NCI-H1694 treated with DMSO at 0.1 percent for 48 hours (cell line): ENCODE results near the gene PITHD1.
"Not testable (repeated sequence)": the region's sequence is repeated elsewhere in the genome, so short reads cannot be mapped to it uniquely, and the experiment has no call there.

Source experiments
- DNase-seq: peaks from one replicate; lab custom pipeline; 2025; lab: John Stamatoyannopoulos, UW

Gene PITHD1

GRCh38 chr1:23799255-23799569 lies 21.0 kb downstream of the PITHD1 start:
- DNase-seq: no peak

- DNase-seq: no peak
Observed at GRCh38 chr1:23799570-23800399, 21.6 kb downstream of the PITHD1 start.

DNA sequence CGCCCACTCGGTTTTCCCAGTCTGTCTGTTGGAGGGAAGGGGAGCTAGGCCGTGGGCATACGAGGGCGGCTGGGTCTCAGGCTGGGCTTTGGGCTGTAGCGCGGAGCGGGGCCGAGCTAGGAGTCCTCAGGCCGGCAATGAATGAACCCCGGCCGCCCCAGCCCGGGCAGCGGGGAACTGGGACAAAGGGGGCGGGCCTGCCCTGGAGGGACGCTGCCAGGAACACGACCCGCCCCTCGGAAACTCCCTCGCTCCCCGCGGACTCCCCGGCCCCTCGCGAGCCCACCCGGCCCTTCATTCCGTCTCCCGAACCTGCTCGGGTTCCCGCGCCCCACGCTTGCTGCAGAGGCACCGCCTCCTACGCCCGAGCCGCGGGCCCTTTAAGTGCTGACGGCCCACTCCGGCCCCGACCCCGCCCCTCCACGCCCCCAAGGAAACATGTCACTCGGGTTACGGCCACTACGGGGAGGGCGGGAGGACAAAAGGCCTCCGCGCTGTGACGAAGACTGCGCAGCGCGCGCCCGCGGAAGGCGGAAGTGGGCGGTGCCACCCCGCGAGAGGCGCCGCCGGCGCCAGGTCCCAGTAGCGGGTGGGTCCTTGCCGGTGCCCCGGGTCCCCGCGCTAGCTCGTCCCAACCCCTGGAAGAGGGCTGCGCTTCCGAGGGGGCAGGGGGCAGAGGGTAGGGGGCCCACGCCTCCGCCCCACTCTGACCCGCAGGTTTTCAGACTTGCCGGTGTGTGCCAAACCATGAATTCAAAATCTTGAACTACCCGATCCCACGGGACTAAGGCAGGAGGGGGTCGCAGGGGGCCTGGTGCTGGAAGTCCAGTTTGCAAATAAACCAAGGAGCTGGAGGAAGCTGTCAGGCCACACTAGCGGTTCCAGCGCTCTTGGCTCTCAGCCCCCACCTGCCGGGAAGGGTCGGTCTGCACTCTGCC lies 22.5 kb downstream of the PITHD1 start, which contains the start of gene GALE:
Gene GALE, minus strand, starts transcription at position 355 of the 938 bp plus-strand sequence. CDS start 1,747 bp downstream, outside the sequence.
- DNase-seq: peak; percentile 76

DNA sequence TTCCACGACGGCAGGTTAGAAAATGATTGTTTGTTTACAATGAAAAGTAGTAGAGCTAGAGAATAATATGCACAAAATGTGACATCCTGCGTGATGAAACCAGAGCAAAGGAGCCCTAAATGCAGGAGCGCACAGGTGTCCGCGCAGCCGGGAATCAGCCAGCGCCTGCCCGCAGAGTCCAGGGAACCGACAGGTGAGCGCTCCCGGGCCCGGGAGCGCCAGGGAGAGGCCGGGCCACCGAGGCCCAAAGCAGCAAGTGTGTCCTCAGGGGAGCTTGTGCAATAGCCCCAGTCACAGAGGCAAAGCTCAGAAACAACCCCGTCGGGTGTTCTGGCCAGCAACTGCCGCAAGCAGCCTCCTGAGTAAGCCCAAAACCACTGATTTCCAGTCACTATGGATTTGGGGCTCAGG lies 23.1 kb downstream of the PITHD1 start:
- no peak for DNase-seq

DNA sequence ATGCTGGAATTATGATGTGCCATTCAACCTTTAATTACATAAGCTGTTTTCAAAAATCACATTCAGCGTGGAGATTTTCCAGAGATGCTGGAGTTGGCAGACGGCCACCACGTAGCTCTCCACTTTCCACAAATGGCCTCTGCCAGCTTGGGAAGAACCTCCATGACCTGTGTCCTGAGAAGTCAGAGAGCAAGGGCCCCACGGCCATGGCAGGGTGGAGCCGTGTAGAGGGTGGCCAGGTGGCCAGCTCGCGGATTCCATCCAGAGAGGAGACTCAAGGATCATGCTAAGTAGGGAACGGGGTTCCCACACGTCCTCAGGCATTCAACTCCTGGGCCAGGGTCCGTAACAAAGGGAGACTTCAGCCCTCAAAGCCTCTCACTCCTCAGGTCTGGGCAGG lies 23.7 kb downstream of the PITHD1 start:
- DNase-seq: no peak

DNA sequence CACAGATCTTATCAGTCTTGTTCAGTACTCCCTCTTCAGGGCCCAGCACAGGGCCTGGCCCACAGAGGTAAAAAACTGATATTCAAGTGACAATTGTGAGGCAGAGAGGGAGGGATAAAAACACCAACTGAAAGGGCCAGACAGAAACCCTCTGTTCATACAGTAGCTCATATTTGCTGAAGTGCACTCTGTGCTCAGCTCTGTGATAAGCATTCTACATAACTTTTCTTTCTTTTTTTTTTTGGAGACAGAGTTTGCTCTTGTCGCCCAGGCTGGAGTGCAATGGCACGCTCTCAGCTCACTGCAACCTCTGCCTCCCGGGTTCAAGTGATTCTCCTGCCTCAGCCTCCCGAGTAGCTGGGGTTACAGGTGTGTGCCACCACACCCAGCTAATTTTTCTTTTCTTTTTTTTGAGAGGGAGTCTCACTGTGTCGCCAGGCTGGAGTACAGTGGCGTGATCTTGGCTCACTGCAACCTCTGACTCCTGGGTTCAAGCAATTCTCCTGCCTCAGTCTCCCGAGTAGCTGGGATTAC lies 24.7 kb downstream of the PITHD1 start:
- not testable (repeated sequence) for DNase-seq

DNA sequence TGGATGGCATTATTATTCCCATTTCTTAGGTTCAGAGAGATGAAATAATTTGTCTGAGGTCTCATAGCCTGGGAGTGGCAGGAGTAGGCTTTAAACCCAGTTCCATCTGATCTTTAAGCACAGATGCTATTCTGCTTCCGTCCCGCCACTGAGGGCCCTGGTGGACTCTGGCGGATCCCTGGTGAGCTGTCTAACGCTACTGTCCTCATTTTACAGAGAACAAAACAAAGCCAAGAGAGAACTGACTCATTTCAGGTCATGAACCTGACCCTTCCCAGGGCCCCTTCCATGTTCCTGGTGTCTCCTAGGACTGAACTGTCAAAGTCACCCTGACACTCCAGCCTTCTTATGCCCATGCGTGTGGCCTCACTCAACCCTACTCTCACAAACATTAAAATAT lies 25.5 kb downstream of the PITHD1 start:
- DNase-seq: no peak

DNA sequence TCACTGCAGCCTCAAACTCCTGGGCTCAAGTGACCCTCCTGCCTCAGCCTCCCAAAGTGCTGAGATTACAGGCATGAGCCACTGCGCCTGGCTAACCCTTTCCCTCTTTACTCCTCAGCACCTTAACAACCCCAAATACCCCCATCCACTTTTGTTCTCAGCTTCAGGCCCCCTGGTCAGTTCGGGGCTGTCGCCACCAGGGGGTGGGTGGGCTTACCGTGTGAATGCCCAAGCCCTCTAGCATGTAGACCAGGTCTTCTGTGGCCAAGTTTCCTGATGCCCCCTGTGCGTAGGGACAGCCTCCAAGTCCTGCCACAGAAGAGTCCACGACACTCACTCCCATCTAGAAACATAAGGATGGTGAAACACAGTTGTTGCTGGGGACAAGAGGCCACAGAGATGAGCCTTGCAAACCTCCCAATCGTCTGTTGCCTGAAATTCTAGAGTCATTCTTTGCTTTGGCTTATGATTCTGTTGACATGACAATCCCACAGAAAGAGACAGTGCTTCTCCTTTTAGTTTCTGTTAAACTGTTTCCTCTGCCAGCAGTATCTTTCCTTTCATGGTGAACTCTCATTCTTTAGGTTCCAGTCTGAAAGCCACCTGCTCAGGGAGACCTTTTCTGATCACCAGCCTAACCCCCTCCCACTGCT lies 26.1 kb downstream of the PITHD1 start:
- DNase-seq: no peak

DNA sequence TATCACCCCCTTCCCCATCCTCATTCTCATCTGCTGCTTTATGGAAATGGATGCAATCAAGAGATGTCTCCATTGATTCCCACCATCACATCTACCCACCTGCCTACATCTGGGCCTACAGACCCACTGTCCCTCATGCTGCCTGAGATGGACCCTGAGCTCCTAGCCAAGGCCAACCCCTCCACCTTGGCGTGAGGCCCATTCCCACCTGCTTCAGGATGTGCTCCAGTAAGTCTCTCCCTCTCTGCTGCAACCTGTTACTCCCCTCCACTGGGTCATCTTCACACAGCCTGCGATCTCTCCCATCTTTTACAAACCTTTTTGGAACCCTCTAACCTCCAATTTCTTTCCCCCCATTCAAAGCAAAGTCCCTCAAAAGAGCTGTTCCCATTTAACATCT lies 26.8 kb downstream of the PITHD1 start:
- no peak for DNase-seq

GRCh38 chr1:23806280-23806679 lies 28.1 kb downstream of the PITHD1 start:
- DNase-seq: no peak

DNA sequence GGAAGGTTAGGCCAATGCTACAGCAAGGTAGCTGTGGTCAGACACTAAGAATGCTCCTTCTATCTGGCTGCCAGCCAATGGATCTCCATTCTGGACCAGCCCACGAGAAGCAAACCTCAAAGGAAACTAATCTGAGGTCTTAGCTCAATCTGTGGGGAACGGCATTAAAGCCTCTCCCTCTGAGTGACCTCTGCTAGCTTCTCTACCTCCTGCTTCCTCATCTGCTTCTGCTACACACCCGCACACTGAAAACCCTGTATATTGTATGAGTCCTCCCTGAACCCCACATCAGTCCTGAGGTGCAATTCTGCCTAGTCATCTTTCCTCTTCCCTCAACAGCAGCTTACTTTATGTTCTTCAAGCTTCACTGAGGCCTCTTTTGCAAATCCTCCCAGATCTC lies 29.2 kb downstream of the PITHD1 start:
- DNase-seq: no peak

- peak; percentile 61 for DNase-seq
Observed at GRCh38 chr1:23809751-23810171, 31.5 kb downstream of the PITHD1 start.

DNA sequence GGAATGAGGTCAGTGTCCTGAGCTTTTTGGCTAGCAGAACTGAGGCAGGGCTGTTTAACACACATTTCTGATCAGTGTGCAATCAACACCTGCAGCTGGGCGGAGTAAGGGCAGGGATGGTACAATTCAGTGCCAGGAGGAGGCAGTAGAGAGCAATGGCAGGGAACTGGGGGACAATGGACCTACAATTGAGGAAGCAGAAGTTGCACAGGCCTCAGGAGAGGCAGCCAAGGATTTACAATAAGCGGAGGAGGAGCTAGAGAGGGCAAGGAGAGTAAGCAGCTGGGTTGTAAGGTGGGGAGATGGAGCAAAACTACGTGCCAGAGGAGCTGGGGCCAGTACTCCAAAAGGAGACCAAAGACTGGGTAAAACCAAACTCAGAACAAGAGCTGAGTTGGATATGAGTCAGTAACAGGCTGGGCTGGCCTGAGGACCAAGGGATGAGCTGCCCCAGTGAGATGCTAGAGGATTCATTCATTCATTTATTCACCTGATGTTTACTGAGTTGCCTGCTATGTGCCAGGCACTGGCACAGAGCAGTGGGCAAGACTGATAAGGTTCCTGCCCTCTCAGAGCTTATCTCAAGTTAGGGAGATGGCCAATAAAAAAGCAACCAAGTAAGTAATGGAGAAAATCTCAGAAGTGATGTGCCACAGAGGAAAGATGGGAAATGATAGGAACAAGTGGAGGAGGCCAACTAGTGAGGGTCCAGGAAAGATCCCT lies 32.8 kb downstream of the PITHD1 start:
- peak; percentile 23 for DNase-seq

DNA sequence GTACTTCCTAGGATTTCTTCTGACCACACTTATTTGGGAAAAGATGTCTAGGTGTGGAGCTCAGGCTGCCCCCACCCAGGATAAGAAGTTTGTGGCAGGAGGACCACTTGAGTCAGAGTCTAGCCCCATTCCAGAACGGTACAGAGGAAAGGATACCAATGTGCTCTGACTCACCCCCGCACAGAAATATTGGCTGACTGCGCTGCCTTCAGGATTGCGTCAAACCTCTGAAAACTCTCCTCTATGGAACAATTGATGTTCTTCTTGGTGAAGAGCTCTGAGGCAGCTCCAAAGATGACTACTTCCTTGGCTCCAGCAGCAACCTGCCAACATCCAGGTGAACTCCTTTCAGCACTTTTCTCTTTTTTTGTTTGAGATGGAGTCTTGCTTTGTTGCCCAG lies 35.8 kb downstream of the PITHD1 start:
- DNase-seq: no peak

GRCh38 chr1:23816361-23816760 lies 38.1 kb downstream of the PITHD1 start:
- DNase-seq: no peak

DNA sequence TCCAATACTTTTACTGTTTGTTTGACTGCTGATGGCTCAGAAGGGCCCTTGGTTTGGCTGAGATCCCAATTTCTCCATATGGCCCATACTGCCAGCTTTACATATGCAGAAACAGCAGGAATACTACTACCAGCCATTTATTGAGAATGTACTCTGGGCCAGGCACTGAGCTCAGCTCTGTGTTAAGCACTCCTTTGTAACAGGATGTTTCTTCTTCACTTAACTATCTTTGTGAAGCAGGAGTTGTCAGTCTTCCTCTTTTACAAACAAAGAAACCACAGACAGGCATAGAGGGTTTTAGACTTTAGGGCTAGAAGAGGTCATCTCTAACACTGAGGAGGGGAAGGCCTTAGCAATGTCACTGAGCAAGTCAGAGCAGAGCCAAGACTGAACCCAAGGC lies 38.7 kb downstream of the PITHD1 start:
- DNase-seq: no peak

DNA sequence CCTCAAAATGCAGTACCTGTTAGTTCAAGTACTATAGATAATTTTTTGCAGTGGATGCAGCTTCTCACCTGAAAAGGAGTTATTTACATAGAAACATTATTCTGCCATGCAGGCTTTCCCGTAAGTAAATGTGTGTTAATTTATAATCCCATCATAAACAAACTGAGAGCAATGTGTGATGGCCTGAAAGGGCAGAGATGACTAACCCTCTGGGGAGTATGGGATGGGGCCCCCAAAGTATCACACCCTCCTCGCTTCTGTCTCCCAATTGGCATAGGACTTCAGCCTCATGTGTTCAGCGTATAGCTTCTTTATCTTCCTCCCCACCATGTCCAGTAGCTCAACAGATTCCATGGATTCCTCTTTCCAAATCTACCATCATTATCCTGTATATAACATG lies 39.4 kb downstream of the PITHD1 start:
- DNase-seq: no peak

- no peak for DNase-seq
Observed at GRCh38 chr1:23823767-23824166, 45.5 kb downstream of the PITHD1 start.

- DNase-seq: no peak
Observed at GRCh38 chr1:23824711-23825075, 46.5 kb downstream of the PITHD1 start.

DNA sequence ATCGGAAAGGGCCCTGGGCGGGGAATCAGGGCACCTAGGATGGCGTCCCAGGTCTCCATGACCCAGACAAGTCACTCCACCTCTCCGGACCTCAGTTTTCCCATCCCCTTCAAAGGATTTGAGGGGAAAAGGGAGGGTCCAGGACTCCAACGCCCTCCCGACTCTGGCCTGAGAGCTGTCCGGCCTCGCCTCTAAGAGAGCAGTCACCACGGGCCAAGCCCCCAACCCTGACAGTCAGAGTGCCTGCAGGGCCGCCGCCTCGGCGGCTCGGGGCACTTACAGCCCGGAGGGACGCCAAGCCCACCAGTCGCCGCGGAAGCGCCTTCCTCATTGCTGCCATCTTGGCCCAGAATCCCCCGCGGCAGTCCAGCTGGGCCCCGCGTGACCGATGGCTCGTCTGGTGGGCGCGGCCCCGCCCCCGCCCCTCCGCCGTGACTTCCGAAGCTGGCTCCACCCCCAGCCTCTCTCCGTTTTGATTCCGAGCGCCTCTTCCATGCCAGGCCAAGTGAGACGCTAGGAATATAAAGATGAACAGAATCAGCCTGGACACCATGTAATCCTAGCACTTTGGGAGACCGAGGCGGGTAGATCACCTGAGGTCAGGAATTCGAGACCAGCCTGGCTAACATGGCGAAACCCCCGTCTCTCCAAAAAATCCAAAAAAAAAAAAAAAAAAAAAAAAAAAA lies 47.0 kb downstream of the PITHD1 start, which contains the start of gene HMGCL:
Gene HMGCL, minus strand, starts transcription at position 354 of the 686 bp plus-strand sequence. Its CDS starts 14 bp downstream, at position 340.
- peak; percentile 82 for DNase-seq
